ENCODE results near the gene NFIC.

NFIC gene

DNA sequence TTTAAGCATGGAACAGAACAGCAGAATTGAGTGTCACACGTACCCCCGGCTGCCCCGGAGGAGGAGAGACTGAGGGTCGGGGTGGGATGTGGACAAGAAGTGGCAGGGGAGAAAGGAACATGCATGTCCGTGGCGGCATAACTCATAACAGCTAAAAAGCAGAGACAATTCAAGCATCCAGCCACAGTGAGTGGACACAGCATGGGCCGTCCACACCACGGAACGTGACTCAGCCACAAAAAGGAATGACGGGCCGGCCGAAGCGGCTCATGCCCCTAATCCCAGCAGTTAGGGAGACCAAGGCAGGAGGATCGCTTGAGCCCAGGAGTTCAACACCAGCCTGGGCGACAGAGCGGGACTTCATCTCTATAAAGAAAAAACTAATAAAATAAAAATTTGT lies 126.5 kb downstream of the NFIC start:
- DNase-seq (ENCODE audit: low read depth), result no peak

DNA sequence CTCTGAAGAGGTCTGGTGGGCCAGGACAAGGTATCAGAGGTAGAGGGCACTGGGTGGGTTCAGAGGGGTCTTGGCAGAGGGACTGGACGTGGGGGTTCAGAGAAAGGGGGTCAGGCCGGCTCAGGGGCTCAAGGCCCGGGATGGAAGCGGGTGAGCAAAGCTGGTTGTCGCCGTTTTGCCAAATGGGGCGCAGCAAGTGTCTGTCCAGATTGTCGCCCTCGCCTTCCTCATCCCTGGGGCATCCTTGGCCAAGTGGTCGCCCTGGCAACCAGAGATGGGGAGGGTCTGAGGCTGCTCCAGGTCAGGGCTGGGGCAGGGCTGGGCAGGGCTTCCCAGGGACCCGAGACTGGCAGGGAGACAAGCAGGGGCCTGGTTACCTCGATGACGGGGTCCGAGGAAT lies 127.3 kb downstream of the NFIC start:
- no peak for DNase-seq (ENCODE audit: low read depth)

DNA sequence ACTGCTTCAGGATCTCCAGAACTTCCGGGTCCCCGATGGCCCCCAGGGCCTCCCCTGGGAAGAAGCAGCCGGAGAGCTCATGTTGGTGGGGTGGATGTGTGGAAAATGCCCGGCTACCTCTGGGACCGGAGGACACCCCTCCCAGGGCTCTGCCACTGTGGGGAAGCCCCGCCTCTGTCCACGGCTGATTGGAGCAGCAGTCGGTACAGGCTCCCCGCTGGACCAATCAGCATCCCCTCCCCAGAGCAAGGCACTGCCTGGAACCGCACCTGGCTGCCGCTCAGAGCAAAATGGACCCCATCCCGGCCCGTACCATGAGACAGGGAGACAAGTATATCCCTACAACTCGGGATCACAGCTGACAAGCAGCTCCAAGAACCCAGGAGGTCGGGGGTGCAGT lies 127.7 kb downstream of the NFIC start:
- DNase-seq (ENCODE audit: low read depth), result no peak

DNA sequence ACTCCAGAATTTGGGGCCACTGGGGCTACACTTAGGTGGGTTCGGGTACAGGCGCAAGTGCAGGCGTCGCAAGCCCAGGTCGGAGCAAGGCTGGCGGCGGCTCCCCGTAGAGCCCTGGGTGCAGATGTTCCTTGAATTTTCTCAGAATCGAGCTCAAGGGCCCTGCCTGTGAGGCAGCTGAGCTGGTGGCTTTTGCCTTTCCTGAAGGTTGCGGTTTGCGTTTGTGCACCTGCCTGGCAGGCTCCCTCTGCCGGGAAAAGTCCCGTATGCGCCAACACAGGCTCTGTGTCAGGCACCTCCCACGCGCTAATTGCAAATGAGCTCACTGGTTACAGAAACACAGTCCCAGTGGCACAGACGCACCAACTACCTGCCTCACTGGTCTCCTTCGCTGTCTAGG lies 128.2 kb downstream of the NFIC start:
- no peak for DNase-seq (ENCODE audit: low read depth)

DNA sequence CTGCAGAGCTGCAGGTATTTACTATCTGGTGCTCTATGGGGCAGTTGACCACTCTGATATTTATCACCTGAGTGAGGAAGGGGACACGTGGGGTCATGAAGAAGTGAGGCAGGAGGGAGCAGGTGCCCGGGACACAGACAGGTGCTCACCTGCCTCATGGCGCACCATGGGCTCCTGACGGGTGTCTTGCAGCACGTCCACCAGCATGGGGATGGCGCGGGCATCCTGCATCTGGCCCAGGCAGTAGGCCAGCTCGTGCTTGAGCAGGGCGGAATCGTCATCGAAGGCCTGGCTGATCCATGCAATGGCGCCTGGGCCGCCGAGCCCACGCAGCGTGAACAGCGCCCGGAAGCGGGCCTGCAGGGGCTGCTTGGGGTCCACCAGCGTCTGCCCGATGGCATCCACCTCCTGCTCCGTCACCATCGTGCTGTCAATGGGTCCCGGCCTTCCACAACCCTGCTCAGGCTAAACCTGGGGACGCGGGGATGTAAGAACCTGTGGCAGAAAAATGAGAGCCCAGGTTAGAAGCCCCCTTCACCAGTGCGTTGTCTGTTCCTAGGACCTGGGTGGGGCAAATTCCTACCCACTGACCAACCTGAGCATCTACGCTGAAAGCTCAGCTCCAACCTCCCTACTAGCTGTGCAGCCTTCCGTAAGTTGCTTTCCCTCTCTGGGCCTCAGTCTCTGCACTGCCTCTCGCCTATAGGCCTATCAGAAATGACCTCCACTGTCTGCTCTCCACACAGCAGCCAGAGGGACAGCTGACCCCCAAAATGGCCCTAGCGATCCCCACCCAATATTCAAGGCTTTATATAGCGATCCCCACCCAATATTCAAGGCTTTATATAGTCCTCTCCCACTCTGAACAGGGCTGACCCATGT lies 130.2 kb downstream of the NFIC start:
- DNase-seq (ENCODE audit: low read depth), result no peak

DNA sequence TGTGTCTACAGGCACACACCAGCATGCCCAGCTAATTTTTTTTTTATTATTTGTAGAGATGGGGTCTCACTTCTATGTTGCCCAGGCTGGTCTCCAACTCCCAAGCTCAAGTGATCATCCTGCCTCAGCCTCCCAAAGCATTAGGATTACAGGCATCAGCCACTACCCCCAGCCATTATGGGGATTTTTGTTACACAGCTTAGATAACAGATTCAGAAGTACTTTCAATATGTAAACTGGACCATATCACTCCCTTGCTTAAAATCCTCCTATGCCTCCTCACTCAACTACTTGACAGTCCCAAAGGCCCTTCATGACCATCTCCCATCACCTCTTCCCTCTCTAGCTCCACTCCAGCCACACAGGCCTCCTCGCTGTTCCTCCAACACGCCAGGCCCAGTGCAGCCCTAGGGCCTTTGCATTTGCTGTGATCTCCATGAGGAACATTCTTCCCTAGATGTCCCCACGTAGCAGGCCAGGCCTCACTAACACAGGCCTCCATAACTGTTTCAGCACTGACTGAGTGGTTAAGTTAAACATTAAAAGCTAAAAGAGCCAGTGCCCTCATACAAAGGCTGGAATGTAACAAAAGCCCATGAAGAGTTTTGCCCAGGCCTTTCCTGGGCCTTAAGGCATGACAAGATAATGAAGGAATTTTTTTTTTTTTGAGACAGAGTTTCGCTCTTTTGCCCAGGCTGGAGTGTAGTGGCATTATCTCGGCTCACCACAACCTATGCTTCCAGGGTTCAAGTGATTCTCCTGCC lies 131.6 kb downstream of the NFIC start:
- no peak for DNase-seq (ENCODE audit: low read depth)

DNA sequence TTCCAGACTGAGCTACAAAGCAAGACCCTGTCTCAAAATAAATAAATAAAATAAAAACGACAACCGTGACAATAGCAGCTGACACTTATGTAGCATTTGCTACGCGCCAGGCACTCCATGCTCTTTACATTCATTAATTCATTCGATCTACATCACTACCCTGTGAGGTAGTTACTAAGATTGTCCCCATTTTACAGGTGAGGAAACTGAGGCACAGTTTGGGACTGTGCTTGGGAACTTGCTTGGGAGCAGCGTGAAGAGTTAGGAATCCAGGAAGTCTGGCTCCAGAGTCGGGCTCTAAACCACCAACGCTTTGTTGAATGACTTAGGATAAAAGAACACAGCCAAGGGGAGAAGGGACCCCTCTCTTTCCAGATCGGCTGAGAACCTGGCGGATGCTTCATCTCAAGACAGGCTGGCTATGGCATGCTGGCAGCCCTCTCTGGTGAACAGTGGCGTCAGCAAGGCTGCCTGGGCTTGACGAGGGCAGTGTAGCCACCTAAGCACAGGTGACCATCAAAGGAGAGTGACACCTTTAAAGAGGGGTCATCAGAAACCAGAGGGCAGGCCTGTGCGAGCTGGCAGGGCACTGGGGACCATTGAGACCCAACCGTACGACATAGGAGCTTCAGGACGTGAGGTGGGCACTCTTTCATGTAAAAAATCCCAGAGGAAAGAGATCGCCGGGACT lies 133.5 kb downstream of the NFIC start:
- peak; percentile 14 for DNase-seq (ENCODE audit: low read depth)

DNA sequence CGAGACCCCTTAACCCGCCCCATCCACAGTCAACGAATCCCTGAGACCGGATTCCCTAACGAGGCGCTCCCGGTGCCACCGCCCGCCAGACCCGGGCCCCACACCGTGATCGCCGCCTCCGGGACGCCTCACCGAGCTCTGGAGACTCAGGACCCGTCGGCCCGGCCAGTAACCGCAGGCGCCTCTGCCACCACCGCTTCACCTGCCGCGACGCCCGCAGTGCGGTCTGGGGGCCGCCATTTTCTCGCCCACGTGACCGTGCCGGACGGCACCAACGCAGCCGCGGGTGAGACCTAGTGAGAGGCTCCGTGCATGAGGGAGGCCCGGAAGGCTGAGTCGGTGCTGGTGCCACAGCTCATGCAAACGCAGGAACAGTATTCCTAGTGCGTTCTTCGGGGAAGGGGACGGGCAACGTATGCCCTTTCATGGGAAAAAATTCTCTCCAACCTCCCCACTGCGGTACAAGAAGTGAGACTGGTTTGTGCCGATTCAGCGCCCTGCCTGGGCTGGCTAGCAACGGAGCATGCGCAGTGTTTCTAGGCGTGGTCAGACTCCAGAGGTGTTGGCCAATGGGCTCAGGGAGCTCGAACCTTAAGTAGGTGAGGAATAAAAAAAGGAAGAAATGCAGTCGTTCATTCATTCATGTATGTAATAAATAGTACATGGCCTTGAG lies 134.2 kb downstream of the NFIC start, which contains the start of gene DOHH:
DOHH (minus strand) TSS at position 246 of the 673 bp plus-strand sequence. CDS start 3,860 bp downstream, outside the sequence.
- peak; percentile 97 for DNase-seq (ENCODE audit: low read depth)

DNA sequence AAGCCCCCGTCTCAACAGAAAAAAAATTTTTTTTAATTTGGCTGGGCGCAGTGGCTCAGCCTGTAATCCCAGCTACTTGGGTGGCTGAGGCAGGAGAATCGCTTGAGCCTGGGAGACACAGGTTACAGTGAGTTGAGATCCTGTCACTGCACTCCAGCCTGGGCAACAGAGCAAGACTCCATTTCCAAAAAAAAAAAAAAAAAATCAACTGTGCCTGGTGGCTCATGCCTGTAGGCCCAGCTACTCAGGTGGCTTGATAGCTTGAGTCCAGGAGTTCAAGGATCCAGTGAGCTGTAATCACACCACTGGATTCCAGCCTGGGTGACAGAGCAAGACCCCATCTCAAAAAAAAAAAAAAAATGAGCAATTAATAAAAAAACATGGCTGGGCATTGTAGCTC lies 135.4 kb downstream of the NFIC start:
- no peak for DNase-seq (ENCODE audit: low read depth)

DNA sequence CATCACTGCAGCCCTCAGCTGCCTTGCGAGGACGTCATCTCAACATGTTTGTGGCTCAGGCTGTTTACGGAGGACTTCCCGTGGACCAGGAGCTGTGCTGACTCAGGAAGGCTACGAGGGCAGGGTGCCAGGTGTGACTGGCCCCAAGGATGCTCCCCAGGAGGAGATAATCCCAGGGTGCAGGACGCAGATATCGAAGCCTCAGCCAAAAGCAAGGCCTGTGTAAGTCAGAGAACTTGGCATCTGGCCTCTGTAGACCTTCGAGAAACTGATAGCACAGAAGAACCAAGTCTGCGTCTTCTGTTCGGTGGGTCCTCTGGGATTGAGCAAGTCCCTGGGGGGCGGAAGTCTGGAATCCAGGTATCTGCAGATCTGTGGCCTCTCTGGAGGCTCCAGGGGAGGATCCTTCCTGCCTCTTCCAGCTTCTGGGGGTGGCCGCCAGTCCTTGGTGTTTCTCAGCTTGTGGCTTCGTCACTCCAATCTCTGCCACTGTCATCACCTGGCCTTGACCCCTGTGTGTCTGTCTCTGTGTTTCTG lies 136.7 kb downstream of the NFIC start:
- peak; percentile 68 for DNase-seq (ENCODE audit: low read depth)

DNA sequence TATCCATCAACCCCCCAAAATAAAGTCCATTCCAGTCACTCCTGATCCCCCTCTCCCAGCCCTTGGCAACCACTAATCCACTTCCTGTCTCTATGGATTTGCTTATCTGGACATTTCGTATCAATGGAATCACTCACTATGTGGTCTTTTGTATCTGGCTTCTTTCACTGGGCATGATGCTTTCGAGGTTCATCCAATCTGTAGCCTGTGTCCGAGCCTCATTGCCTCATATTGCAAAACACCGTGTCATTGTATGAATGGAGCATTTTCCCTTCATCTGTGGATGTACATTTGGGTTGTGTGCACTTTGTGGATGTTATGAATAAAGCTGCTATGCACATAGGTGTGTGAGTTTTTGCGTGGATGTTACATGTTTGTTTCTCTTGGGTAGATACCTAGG lies 138.4 kb downstream of the NFIC start:
- peak; percentile 22 for DNase-seq (ENCODE audit: low read depth)

DNA sequence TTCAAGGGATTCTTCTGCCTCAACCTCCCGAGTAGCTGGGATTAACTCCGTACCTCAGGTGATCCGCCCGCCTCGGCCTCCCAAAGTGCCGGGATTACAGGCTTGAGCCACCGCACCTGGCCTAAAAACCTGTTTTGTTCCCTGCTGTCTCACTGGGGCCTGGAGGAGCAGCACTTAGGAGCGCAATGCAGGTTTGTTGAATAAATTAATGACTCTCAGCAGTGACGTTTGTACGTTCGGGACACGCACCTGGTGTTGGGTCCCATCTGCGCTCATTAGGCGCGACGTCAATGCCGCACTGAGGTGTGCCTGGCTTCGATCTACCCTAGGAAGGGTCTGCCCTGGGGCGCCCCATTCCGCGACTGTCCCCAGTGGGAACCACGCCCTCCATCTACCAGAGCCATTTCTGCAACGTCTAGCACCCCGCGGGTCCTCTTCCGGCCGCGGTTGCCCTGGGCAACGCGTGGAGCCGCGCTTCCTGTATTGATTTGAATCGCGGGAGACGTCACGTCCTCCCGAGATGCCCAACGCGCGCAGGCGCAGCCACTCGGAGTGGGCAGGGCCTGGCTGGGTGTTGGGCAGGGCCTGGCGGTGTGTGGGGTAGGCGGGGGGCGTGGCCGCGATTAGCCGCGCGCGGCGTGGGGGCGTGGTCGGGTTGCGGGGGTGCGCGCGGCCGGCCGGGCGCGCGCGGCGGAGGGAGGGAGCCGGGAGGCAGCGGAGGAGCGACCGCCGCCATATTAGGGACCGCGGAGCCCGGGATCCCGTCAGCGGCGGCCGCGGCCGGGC lies 139.4 kb downstream of the NFIC start, which contains the start of gene FZR1:
FZR1 (plus strand) TSS at position 714 of the 786 bp plus-strand sequence. CDS start 16,679 bp downstream, outside the sequence.
- peak; percentile 99 for DNase-seq (ENCODE audit: low read depth)

DNA sequence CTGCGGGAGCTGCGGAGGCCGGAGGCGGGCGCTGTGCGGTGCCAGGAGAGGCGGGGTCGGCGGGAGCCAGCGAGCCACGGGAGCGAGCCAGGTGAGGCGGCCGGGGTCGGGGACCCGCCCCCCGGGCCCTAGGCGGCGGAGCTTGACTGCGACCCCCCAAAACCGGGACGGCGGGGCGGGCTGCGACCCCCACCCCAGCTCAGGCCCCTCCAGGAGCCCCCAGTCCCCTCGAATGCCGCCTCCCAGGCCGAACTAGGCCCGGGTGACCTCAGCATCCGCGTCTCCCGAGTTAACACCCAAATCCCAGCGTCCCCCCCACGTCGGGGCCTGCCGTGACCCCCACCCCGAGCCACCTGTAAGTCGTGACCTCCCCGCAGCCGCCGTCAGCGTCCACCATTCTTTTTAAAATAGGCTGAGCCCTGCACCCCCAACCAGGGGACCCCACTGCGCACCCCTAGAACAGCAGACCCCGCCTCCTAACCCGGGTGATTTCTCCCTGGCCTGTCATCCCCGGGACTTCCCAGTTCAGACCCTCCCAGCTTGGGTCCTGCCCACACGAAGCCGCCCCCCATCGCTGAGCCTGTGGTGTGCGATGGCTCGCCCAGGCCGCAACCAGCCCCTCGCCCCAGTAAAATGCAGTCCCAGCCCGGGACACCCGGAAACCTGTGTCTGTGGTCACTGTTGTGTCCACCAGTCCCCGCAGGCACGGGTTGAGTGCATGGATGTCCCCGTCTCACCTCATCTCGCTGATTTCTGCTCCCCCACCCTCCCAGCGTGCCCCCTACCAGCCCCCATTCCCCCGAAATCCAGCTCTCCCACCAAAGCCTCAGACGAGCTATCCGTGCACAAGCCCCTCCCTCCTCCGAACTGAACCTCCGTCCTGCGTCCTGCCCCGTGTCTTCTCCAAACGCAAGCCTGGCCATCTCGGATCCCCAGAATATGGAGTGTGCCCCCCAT lies 140.3 kb downstream of the NFIC start:
- DNase-seq (ENCODE audit: low read depth), result peak; percentile 52

DNA sequence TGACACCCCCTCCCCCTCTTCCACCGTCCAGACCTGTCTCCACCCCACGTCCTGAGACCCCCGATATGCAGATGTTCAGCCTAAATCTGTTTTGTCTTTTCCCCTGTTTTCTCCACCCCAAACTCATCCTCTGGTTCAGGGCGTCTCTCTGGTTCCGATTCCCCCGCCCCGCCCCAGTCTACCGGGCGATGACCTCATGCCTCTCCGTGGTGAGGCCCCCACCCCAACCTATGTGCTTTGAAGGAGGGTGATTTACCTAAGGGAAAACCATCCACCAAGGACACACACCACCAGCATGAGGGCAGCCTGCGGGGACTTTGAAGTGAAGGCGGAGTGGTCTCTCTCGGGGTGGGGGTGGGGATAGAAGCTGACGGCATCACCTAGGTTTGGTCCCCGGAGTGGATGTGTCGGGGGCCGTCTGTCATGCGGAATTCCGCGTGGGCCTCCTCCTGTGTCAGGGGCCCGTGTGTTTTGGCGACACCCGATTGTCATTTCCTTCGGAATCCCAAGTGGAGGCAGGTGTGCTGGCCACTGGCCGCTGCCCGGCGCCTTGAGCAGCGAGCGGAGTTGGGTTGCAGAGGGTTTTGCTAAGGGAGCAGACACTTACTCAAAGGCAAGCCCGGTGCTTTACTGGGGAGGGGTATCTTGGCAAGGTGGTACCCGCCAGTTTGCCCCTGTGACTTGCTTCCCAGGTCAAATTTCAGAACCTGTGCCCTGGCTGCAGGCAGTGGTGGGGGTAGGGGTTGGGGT lies 141.2 kb downstream of the NFIC start:
- peak; percentile 42 for DNase-seq (ENCODE audit: low read depth)

DNA sequence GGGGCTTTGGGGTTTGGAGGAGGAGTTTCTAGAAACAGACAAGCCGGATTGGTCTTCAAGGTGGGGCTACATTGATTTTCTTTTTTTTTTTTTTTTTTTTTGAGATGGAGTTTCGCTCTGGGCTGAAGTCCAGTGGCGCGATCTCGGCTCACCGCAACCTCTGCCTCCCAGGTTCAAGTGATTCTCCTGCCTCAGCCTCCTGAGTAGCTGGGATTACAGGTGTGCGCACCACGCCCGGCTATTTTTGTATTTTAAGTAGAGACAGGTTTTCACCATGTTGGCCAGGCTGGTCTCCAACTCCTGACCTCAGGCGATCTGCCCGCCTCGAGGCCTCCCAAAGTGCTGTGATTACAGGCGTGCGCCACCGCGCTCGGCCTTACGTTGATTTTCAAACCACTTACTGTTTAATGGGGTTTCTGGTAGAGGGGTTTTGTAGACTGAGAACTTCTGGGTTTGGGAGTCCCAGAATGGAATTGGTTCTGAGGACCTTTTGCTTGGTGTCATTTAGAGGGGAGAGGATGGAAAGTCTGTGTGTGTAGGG lies 141.8 kb downstream of the NFIC start:
- DNase-seq (ENCODE audit: low read depth), result peak; percentile 19

DNA sequence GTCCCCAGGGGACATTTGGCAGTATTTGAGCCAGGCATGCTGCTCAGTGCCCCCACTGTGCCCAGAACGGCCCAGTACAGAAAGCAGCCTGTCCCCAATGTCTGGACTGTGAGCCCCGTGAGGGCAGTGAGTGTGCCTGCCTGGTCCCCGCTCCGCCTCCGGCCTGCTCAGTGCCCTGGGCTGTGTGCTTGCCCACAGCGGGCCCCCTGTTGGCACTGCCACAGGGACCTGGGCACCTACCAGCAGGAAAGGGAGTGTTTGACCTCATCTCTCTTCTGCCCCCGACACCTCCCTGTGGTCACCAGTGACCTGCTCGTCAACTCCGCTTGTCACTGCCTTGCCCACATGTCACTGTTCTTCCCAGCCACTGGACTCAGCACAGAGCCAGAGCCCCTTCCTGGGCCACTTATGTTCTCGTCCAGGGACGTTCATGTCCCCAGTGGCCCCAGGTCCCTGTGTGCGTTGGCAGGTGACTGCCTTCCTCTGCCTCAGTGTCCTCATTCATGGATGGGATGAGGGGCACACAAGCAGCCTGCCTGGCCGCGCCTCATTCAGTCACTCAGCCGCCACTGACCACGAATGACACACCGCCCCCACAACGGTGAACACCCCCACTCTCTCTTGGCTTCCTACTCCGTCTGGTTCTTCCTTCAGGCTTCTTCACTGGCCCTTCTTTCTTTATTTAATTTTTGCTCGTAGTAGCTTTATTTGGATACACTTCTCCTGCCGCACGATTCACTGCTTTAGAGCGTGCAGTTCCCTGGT lies 142.6 kb downstream of the NFIC start:
- DNase-seq (ENCODE audit: low read depth), result peak; percentile 55

DNA sequence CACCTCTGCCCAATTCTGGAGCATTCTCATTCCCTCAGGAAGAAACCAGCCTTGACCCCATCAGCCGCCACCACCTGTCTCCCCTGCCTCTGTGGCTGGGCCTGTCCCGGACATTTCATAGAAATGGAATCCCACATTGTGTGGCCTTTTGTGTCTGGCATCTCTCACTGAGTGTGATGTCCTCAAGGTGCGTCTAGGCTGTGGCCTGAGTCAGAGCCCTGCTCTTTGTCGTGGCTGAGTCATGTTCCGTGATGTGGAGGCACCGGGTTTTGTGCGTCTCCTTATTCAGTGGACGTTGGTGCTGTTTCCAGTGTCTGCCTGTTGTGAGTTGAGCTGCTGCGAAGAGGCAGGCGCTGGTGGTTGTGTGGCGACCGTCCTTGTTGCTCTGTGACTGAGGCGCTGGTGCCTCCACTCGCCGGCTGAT lies 143.2 kb downstream of the NFIC start:
- DNase-seq (ENCODE audit: low read depth), result peak; percentile 89

DNA sequence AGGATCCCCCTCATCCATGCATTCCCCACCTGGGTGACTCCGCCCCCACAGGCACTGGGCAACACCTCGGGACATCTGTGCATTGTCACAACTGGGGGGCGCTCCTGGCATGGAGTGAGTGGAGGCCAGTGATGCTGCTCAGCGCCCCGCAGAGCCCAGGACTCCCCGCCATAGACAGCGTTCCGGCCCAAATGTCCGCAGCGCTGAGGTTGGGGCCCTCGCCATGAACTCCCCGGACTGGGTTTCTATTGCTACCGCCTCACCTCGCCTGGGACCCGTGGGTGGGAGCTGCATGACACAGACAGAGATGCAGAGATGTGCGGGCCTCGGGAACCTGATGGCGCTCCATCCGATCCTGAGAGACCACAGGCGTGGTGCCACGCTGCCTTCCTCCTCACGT lies 144.3 kb downstream of the NFIC start:
- no peak for DNase-seq (ENCODE audit: low read depth)

Data from ELR (cell line).